Ramos (cell line): ENCODE measurements around the gene TBC1D17.

ENCODE experiments used
- in situ Hi-C: fragments of 300-500 bp; cut with MboI; formaldehyde crosslinking; loops from one replicate; pipeline ENCODE4 v1.14.3; 2022; ENCODE audit warnings: low sequenced_read_pairs; ENCODE audit not compliant: unreplicated experiment

The TBC1D17 gene

DNA sequence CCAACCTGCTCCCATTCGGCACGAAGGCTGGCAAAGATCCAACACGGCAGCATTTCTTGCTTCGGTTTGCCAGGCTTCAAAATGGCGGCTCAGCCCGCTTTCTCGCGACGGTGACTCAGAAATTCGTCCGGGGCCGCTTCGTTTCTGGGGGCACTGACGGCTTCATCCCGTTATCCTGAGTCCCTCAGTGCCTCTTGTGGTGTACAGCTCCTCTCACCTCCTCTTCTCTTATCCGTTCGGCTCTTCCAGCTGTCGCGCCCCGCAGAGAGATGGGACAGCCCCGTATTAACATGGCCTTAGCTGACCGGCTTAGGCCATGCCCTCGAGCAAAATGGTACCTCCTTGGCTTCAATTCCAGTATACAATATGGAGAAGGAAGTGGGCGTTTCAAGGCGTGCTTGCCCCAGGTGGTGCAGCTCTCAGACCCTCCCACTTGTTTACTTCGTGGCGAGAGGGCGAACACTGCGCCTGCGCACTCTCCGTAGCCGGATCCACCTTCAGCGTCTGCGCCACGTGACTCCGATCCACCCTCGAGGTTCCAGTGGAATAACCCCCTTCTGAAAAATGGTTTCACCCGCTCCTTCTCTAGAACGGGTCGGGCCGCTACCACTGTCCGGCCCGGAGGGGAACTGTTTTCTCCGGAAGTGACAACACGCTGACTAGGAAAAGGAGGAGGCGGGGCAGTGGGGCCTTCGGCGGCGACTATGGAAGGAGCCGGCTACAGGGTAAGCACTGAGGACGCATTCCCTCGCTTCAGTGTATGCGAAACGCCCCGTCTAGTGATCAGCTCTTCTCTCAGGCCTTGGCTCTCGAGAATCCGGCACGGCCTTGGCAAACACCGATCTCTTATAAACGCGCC is at the start of gene TBC1D17, which contains the start of gene AKT1S1:
TSS of gene TBC1D17 (plus strand) at position 683 of the 859 bp plus-strand sequence. CDS start at position 705, 22 bp downstream.
TSS of gene AKT1S1 (minus strand) at position 336 of the 859 bp plus-strand sequence. CDS start 4,060 bp downstream, outside the sequence.
- in situ Hi-C loops: no loop called here

DNA sequence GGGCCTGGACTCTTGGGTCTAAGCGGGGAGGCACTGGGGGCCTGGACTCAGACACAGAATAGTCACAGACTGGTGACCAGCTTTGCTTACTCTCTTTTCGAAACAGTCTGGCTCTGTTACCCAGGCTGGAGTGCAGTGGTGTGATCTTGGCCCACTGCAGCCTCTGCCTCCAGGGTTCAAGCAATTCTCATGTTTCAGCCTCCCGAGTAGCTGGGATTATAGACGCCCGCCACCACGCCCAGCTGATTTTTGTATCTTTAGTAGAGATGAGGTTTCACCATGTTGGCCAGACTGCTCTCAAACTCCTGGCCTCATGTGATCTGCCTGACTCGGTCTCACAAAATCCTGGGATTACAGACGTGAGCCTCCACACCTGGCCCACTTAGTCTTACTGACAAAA is 48.3 kb upstream of the TBC1D17 start:
- in situ Hi-C loops: no loop called here

DNA sequence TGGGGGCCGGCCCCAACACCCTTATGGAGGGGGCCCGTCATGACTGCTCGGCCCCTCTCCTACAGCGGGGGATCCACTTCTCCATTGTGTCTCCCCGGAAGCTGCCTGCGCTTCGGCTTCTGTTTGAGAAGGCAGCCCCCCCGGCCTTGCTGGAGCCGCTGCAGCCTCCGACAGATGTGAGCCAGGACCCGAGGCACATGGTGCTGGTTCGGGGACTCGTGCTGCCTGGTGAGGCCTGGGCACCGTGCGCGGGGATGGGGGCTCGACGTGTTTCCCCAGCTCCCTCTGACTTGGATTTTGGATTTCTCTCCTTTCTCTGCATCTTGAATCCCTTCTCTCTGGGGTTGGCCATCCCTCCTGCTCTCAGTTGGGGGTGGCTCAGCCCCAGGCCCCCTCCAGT is 47.8 kb upstream of the TBC1D17 start:
- in situ Hi-C loops: no loop called here

DNA sequence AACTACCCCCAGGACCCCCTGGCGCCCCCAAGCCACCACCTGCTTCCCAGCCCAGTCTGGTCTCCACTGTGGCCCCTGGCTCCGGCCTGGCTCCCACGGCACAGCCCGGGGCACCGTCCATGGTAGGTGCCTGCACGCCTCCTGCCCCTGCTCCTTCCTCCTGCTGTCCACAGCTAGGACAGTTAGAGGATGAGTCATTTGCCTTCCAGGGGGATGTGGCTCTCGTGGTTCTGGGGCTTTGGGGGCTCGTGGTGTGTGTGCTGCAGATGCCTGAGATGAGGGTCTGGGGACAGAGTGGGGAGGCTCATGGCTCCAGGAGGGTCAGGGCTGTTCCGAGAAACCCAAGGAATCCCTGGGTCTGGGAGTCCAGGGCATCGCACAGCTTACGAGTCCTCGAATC is 46.7 kb upstream of the TBC1D17 start:
- in situ Hi-C loops: no loop called here

DNA sequence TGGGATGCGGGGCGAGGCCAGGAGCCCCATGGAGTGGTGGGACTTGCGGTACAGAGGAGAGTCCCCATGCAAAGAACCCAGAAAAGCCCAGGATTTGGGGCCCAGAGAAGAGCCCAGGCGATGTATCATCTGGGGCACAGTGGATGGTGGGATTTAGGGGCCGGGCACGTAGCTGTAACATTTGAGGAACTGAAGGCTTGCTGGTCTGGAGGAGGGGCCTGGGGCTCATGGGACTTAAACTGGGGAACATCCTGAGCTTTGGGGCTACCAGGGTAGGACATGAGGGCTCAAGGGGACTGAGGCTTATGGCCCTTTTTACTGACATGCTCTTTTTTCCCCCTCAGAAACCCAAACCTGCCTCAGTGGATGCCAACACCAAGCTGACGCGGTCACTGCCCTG is 45.9 kb upstream of the TBC1D17 start:
- in situ Hi-C loops: no loop called here

DNA sequence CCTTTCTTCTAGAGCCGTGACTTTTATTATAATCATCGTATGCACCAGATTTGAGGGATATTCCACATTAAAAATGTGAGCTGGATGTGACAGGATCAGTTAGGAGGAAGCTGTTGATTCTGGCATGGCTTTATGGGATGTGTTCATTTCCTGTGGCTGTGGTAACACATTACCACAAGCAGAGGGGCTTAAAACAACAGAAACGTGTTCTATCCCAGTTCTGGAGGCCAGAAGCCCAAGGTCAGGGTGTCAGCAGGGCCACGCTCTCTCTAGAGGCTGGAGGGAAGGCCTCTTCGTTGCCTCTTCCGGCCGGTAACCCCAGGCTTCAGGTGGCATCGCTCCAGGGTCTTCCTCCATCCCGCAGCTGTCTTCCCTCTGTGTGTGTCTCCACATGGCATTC is 44.9 kb upstream of the TBC1D17 start:
- in situ Hi-C loops: no loop called here

DNA sequence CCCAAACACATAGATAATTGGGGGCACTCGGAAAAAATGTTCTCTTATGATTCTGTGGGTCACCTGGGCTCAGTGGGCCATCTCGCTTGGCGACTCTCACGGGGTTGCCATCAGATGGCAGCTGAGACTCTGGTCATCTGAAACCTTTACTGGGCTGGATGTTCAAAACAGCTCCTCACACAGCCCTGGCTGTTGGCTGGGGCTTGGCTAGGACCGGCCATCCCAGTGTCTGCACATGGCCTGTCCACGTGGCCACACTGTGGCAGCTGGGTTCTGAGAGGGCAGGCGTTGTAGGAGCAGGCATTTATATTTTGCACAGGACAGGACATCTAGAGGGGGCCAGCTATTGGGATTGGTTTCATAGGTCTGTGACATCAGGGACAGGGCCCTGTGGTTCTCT is 43.9 kb upstream of the TBC1D17 start:
- in situ Hi-C loops: no loop called here

DNA sequence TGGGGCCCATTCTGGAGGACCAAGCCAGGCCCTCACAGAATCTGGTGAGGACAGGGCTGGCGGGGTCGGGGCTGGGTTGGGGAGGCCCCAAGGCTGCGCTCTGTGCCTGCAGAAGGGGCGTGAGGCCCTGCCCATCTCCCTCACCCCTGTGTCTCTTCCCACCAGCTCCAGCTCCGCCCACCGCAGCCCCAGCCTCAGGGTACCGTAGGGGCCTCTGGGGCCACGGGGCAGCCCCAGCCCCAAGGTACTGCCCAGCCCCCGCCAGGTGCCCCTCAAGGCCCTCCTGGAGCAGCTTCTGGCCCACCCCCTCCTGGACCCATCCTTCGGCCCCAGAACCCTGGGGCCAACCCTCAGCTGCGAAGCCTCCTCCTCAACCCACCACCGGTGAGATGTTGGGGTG is 41.9 kb upstream of the TBC1D17 start:
- in situ Hi-C loops: no loop called here

DNA sequence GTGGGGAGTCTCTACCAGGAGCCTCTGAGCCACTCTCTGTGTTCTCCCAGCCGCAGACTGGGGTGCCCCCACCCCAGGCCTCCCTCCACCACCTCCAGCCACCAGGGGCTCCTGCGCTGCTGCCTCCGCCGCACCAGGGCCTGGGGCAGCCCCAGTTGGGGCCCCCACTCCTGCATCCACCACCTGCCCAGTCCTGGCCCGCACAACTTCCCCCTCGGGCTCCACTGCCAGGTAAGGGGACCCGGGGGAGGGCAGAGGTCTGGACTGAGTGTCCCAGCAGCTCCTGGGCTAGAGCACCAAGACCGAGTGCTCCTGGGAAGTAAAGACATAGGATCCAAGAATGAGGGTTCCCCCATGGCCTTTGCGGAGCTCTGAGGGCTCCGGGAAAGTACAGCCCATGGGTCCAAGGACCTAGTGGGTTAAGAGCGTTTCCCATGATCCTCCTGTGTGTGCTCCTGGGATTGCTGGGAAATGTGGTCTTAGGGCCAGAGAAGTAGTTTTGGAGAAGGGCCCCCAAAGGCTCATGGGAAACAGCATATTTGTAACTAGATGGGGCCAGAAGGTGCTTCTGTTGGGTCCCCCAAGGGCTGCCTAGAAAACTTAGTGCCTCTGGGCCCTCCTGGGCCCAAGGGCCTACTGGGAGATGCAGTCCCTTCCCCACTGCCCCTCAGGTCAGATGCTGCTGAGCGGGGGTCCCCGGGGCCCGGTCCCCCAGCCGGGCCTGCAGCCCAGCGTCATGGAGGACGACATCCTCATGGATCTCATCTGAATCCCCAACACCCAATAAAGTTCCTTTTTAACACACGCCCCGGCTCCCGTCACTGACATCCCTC is 41.1 kb upstream of the TBC1D17 start:
- in situ Hi-C loops: no loop called here

DNA sequence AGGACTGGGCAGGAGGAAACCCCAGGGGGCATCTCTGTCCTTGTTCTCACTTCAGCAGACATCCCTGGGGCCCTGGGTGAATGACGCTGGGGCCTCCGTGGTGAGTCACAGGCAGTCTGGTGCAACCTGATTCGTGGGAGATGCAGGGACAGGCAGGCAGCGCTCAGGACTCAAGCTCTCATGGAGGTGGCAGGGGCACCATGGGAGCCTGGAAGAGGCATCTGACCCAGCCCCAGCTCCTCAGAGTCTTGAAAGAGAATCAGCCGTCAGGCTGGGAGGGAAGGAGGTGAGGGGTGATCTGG is 40.5 kb upstream of the TBC1D17 start:
- in situ Hi-C loops: no loop called here

DNA sequence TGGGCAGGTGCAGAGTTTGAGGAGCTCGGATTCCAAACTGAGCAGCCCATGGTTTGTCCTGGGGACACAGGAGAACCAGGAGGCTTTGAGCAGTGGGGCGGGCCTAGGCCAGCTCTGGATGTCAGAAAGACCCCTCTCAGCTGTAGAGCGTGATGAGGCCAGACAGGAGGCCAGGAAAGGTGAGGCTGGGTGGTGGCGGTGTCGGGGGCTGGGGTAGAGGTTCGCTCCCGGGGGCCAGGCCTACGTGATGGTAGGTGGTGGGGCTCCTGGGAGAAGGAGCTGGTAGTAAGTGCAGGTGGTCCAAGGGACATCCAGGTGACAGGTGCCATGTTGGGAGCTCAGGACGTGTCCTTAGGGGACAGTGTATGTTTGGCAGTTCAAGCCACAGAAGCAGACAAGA is 40.1 kb upstream of the TBC1D17 start:
- in situ Hi-C loops: no loop called here

DNA sequence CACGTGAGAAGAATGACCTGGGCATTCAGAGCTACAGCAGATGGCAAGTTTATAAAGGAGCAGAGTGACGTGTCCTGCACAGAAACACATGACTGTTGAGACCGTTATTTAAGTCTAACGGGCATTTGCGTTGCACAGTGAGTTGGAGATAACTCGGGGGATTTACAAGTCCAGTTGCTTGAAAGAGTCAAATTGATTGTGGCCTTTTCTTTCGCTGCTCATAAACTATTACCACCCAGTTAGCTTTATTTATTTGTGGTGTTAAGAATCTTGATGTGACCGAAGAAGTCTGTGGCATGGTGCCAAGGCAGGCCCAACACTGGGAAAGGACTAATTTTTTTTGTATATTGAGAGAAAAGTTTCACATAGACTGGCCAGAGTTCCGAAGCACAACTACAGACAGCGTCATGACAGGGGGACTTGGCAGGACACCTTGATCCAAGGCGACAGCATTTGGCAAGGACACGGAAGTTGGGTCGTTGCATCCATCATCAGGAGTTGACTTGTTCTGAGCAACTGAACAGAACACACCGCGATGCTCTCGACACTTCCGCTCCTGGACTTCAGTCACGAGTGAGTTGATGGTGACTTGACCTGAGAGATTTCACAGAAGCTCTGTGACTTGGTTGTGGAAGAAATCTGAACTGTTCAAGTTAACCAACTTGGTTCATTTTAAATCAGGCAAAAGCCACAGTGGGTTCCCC is 38.5 kb upstream of the TBC1D17 start:
- in situ Hi-C loops: no loop called here

DNA sequence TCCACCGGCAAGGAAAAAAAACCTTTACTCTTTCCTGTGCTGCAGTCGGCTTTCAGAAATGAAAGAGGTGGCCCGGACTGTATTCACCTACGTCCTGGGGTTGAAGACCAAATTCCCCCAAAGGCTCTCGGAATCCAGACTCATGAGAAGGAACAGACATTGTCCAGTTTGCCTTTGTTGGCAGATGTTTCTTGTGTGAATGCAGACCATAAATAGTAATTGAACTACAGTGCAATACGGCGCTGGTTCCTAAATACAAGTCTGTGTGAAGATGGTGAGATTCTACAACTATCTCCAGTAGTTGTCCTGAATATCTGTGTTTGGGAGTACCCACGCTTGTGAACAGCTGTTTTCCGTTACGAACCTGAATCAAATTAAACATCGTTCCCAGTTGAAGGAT is 37.8 kb upstream of the TBC1D17 start:
- in situ Hi-C loops: no loop called here

DNA sequence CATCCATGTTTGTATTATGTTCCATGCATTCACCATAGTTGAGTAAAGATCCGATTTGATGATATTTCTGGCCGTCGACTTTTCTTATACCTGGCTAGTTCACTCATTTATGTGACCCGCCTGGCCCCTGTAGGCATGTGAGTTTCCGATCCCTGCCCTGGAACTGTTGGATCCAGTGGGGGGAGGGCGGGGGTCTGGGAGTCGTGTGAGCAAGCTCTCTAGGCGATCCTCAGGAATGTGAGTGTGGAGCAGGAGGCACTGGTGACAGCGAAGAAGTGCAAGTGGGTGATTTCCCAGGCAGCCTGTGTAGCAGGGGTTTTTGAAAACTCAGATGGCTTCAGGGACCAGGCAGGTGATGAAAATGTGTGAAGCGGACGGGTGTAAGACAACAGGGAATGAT is 37.2 kb upstream of the TBC1D17 start:
- in situ Hi-C loops: no loop called here

DNA sequence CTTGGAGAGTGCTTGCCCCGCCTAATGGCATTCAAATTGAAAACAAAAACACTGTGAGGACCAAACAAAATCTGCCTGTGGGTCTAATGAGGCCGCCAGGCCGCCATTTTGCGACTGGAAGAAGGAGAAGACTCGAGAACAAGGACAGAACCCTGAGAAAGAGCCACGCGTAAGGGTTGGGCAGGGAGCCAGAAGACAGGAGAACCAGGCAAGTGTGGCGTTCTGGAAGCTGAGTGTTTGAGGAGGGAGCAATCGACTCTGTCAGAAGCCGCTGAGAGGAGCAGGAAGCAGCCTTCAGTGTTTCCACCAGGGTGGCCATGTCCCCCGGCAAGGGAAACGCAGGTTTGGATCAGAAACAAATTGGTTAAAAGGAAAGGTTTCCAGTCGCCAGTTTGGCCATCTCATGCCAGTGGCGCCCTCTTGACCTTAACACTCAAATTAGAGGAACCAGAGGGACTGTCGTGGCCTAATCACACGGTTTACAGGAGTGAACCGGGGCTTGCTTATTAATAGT is 36.7 kb upstream of the TBC1D17 start:
- in situ Hi-C loops: no loop called here

DNA sequence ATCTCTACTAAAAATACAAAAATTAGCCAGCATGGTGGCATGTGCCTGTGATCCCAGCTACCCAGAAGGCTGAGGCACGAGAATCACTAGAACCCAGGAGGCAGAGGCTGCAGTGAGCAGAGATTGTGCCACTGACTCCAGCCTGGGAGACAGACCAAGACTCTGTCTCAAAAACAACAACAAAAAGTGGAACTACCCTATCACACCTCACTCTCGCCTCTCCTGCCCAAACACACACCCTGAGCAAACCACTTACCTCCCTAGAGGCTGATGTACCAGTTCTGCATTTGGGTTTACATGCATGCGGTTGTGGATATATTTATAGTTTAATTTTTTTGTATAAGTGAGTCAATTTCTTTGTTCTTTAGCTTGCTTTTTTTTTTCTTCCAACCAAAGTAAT is 34.2 kb upstream of the TBC1D17 start:
- in situ Hi-C loops: no loop called here

DNA sequence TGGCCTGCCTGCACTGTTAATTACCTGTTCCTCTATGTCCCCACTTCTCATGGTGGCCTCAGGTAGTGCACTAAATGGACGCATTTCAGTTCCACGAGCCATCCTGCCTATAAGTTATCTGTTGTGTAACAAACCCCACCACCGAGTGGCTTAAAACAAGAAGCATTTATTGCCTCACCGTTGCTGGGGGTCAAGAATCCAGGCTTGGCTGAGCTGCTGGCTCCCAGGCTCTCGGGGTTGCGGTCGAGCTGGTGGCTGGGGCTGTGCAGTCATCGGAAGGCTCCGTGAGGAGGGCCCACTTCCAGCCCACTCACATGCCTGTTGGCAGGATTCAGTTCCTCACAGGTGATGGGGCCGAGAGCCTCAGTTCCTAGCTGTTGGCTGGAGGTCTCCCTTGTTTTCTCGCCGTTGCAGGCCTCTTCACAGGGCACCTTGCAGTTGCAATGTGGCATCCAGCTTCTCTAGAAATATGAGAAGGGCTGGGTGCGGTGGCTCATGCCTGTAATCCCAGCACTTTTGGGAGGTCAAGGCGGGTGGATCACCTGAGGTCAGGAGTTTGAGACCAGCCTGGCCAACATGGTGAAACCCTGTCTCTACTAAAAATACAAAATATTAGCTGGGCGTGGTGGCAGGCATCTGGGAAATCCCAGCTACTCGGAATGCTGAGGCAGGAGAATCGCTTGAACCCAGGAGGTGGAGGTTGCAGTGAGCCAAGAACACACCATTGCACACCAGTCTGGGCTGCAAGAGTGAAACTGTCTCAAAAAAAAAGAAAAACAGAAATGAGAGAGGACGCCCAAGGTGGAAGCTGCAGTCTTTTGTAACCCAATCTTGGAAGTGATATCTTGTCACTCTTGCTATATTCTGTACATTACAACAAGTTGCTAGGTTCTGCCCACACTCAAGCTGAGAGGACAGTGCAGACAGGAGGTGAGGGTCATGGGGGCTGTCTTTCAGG is 33.1 kb upstream of the TBC1D17 start:
- in situ Hi-C loops: no loop called here

DNA sequence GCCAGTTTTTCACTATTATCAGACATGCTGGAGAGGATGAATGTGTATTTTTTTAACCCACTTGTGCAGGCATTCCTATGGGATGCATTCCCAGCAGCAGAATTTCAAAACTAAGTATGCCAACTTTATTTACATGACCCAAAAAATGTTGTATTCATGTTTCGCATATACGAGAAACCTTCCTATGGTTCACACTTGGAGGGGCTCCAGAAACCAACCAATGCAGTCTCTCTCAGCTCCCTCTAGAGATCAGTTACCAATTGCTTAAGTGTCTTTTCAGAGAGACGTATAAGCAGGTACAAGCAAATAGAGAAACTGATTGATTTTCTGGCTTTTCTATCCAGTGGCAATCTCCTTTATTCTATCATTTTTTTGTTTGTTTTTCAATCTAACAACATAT is 32.1 kb upstream of the TBC1D17 start:
- in situ Hi-C loops: no loop called here

DNA sequence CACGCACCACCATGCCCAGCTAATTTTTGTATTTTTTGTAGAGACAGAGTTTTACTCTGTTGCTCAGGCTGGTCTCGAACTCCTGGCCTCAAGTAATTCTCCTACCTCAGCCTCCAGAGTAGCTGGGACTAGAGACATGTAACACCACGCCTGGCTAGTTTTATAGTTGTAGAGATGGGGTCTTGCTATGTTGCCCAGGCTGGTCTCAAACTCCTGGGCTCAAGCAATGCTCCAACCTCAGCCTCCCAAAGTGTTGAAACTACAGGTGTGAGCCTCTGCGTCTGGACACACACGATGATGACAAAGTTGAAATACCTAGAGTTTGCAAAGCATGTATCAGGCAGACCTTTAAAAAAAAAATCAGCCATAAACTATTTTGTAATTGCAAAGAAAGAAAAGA is 31.1 kb upstream of the TBC1D17 start:
- in situ Hi-C loops: no loop called here
